Lower leg skin (tissue), 3 donors: ENCODE results near the gene HACD1.

Experiments used
- CTCF ChIP-seq, 3 donors: fragments of 450-650 bp; IDR thresholded peaks; one replicate each; pipeline ENCODE4 v1.5.1; 2016; ENCODE audit warnings: antibody characterized with exemption in 3 of 3, mild to moderate bottlenecking in 3 of 3, moderate library complexity in 2 of 3
- POLR2A ChIP-seq, 2 donors: fragments of 450-650 bp; IDR thresholded peaks; one replicate each; pipeline ENCODE4 v1.6.1; 2016 to 2017; ENCODE audit warnings: antibody characterized with exemption in 2 of 2, mild to moderate bottlenecking in 1 of 2, moderate library complexity in 1 of 2

- TF ChIP-seq CTCF (IDR thresholded peaks at IDR 0.05): no peak
- no peak for TF ChIP-seq POLR2A (IDR thresholded peaks at IDR 0.05)
Observed at GRCh38 chr10:17588420-17588819, 28.8 kb downstream of the HACD1 start.
